ENCODE data around the gene MSRB2.

Gene MSRB2

GRCh38 chr10:23114228-23114850 lies 19.0 kb downstream of the MSRB2 start:
- DNase-seq = no peak

GRCh38 chr10:23116486-23117205 lies 21.3 kb downstream of the MSRB2 start:
- no peak for DNase-seq

GRCh38 chr10:23120001-23120934 lies 24.9 kb downstream of the MSRB2 start:
- no peak for DNase-seq

- DNase-seq = no peak
These were observed 25.8 kb downstream of the MSRB2 start for GRCh38 chr10:23121135-23121534.

GRCh38 chr10:23136462-23136861 lies 41.1 kb downstream of the MSRB2 start:
- no peak for DNase-seq

GRCh38 chr10:23139677-23140076 lies 44.3 kb downstream of the MSRB2 start:
- DNase-seq = no peak

GRCh38 chr10:23141995-23142394 lies 46.6 kb downstream of the MSRB2 start:
- DNase-seq = no peak

GRCh38 chr10:23146258-23146657 lies 50.9 kb downstream of the MSRB2 start:
- DNase-seq = no peak

GRCh38 chr10:23147035-23147434 lies 51.7 kb downstream of the MSRB2 start:
- no peak for DNase-seq

GRCh38 chr10:23148214-23148613 lies 52.8 kb downstream of the MSRB2 start:
- no peak for DNase-seq

- no peak for DNase-seq
These were observed 54.7 kb downstream of the MSRB2 start for GRCh38 chr10:23150091-23150490.

- no peak for DNase-seq
These were observed 55.2 kb downstream of the MSRB2 start for GRCh38 chr10:23150610-23151009.

GRCh38 chr10:23151071-23151470 lies 55.7 kb downstream of the MSRB2 start:
- no peak for DNase-seq

GRCh38 chr10:23155169-23155568 lies 59.8 kb downstream of the MSRB2 start:
- DNase-seq = no peak

- DNase-seq = no peak
These were observed 61.2 kb downstream of the MSRB2 start for GRCh38 chr10:23156447-23157150.

- no peak for DNase-seq
These were observed 61.9 kb downstream of the MSRB2 start for GRCh38 chr10:23157239-23157681.

- DNase-seq = peak; percentile 7
These were observed 62.5 kb downstream of the MSRB2 start for GRCh38 chr10:23157691-23158369.

- DNase-seq = peak; percentile 30
These were observed 63.0 kb downstream of the MSRB2 start for GRCh38 chr10:23158370-23158769.

- DNase-seq = no peak
These were observed 76.0 kb downstream of the MSRB2 start for GRCh38 chr10:23171232-23171876.

Data from SHP77 treated with DMSO at 0.1 percent for 48 hours (cell line).